Mammary epithelial cell (primary cell): ENCODE data around the gene LIMA1.

ENCODE experiments used
- CTCF ChIP-seq, 2 donors: IDR thresholded peaks in 1 of 2; conservative IDR thresholded peaks in 1 of 2; 2 replicates each; pipeline ENCODE4 v1.5.1; 2011 to 2012; ENCODE audit warnings: inconsistent platforms in 2 of 2, low read length in 2 of 2, mild to moderate bottlenecking in 2 of 2, control low read depth in 1 of 2, low read depth in 1 of 2; ENCODE audit not compliant: insufficient read depth in 1 of 2; ENCODE audit errors: extremely low read depth in 1 of 2
- EZH2 ChIP-seq: IDR thresholded peaks from 2 replicates; pipeline ENCODE4 v1.6.1; 2012; ENCODE audit warnings: low read length, inconsistent platforms, borderline replicate concordance

- no peak for TF ChIP-seq CTCF (conservative IDR thresholded peaks at IDR 0.05 in 1 of 2, IDR thresholded peaks at IDR 0.05 in 1 of 2; ENCODE audit: extremely low read depth in 1 of 2, insufficient read depth in 1 of 2, low read depth in 1 of 2, low read length in 2 of 2)
- no peak for TF ChIP-seq EZH2
Observed at GRCh38 chr12:50156641-50157040, 126.7 kb downstream of the LIMA1 start.
